Measurements from ENCODE around the gene SPINDOC.

DNA sequence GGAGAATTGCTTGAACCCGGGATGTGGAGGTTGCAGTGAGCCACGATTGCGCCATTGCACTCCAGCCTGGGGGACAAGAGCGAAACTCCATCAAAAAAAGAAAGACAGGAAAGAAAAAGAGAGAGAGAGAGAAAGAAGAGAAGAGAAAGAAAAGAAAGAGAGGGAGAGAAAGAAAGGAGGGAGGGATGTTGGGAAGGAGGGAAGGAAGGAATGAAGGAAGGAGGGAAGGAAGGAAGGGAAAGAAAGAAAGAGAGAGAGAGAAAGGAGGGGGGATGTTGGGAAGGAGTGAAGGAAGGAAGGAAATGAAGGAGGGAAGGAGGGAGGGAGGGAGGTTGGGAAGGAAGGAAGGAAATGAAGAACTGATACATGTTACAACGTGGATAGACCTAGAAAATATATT, 12.3 kb upstream of the SPINDOC start:
- TF ChIP-seq, protein P1, sequence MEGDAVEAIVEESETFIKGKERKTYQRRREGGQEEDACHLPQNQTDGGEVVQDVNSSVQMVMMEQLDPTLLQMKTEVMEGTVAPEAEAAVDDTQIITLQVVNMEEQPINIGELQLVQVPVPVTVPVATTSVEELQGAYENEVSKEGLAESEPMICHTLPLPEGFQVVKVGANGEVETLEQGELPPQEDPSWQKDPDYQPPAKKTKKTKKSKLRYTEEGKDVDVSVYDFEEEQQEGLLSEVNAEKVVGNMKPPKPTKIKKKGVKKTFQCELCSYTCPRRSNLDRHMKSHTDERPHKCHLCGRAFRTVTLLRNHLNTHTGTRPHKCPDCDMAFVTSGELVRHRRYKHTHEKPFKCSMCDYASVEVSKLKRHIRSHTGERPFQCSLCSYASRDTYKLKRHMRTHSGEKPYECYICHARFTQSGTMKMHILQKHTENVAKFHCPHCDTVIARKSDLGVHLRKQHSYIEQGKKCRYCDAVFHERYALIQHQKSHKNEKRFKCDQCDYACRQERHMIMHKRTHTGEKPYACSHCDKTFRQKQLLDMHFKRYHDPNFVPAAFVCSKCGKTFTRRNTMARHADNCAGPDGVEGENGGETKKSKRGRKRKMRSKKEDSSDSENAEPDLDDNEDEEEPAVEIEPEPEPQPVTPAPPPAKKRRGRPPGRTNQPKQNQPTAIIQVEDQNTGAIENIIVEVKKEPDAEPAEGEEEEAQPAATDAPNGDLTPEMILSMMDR (IDR thresholded peaks at IDR 0.05) = no peak
- TF ChIP-seq POLR2AphosphoS5 (IDR thresholded peaks at IDR 0.05) (no peak), POLR2A (IDR thresholded peaks at IDR 0.05) (no peak)

All from prostate gland (tissue), 2 donors.